Raji (cell line): ENCODE results near the gene LRRC27.

Source experiments
- POLR2A ChIP-seq: IDR thresholded peaks from 2 replicates; pipeline ENCODE4 v1.6.1; 2011; ENCODE audit warnings: low read depth, low read length, control low read depth; ENCODE audit not compliant: insufficient read depth

The LRRC27 gene

DNA sequence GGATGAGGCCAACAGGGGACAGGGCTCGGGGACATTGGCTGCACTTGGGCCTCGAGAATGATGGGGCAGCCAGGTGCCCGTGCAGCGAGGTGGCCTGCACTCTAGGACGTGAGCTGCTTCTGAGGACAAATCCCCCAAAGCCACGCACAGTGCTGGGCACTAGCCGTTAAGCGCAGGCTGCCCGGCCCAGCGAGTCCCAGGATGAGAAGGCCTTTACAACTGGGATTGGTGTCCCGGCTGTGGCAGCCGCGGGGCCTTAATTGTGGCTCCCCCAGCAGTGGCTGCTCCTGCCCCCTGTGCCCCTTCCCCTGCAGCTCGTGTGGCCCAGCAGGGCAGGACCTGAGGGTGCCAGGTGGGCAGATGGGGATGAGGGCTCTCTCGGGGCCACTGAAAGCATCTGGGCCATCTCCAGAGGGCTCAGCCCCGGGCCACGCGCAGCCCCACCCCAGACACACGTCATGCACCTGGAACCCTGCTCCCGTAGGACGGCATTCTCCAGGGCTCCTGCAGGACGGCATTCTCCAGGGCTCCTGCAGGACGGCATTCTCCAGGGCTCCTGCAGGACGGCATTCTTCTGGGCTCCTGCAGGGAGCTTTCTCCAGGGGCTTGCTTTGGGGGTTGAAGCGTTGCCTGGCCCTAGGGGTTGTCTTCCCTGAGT lies 71.6 kb downstream of the LRRC27 start:
- TF ChIP-seq POLR2A, result no peak

DNA sequence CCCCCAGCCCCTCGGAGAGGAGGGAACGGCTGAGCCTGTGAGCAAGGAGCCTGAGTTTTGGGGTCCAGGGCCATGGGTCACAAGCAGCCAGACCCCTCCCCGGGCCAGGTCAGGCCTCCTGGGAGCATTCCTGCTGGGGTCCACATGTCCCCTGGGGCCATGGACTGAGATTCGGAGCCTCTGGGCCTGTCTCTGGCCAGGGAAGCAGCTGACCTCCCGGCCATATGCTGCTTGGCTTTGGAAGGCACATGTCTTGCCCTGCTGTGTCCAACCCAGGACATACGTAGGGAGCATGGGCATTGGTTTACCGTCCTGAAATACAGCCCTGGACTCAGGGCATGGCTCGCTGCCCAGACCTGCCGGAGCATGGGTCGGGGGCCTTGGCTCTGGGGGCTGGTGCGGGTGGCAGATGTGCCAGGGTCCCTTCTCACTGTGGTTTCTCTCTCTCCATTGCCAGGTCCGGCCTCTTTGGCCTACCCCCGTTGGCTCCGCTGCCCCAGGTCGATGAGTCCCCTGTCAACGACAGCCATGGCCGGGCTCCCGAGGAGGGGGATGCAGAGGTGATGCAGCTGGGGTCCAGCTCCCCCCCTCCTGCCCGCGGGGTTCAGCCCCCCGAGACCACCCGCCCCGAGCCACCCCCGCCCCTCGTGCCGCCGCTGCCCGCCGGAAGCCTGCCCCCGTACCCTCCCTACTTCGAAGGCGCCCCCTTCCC lies 72.3 kb downstream of the LRRC27 start:
- no peak for TF ChIP-seq POLR2A

DNA sequence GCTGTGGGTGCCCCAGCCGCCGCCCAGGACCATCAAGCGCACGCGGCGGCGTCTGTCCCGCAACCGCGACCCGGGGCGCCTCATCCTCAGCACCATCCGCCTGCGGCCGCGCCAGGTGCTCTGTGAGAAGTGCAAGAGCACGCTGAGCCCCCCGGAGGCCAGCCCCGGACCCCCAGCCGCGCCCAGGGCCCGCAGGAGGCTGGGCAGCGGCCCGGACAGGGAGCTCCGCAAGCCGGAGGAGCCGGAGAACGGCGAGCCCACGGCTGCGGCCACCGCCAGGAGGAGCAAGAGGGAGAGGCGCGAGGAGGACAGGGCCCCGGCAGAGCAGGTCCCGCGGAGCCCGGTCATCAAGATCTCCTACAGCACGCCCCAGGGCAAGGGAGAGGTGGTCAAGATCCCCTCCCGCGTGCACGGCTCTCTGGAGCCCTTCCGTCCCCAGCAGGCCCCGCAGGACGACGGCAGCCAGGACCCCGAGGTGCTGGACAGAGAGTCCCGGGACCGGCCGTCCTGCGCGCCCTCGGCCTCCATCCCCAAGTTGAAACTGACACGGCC lies 73.0 kb downstream of the LRRC27 start:
- no peak for TF ChIP-seq POLR2A

DNA sequence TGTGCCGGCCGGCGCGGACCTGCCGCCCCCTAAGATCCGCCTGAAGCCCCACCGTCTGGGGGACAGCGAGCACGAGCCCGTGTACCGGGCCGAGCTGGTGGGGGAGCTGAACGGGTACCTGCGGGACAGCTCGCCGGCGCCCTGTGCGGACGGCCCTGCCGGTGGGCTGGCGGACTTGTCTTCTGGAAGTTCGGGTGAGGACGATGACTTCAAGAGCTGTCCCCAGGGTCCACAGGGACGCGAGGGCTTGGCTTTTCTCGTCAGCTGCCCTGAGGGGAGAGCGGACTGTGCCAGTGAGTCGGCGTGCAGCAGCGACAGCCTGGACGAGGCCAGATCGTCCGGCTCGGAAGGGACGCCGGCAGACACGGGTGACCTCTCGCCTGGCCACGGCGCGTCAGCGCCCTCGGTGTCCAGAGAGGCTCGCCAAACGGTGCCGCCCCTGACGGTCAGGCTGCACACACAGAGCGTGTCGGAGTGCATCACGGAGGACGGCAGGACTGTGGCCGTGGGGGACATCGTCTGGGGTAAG lies 73.5 kb downstream of the LRRC27 start:
- TF ChIP-seq POLR2A, result no peak

DNA sequence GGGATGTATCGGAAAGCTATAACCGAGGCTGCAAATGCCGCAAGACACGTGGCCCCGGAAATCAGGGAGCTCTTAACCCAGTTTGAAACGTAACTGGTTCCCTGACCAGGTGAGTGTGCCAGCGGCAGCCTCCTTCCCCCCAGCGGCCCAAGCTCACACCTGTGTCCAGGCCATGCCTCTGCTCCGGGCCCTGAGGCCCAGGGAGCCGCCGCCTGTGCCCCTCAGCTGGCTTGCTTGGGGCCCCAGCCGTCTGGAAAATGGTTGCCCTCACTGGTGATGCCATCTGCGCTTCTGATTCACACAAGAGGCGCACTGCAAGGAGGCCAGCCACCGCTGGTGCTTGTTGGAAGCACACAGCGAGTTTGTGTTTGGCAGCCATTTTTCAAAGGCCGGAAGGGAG lies 74.2 kb downstream of the LRRC27 start:
- TF ChIP-seq POLR2A, result no peak

DNA sequence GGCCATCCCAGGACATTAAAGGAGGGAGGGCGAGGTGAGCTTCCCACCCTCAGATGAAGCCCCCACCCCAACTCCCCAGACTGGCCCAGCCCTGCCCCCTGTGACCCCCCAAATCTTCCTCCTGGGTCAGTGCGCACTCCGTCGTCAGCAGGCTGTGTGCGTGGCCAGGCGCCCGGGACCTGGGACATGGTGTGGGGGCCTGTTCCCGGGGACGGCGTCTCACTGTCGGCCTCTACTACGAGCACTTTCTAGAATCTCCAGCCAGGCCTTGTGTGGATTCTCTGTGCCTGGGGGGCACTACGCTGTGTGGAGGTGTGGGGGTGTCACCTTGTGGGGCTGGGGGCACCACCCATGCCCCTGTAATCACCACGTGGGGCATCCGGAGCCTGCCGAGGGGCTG lies 74.8 kb downstream of the LRRC27 start:
- TF ChIP-seq POLR2A, result no peak

DNA sequence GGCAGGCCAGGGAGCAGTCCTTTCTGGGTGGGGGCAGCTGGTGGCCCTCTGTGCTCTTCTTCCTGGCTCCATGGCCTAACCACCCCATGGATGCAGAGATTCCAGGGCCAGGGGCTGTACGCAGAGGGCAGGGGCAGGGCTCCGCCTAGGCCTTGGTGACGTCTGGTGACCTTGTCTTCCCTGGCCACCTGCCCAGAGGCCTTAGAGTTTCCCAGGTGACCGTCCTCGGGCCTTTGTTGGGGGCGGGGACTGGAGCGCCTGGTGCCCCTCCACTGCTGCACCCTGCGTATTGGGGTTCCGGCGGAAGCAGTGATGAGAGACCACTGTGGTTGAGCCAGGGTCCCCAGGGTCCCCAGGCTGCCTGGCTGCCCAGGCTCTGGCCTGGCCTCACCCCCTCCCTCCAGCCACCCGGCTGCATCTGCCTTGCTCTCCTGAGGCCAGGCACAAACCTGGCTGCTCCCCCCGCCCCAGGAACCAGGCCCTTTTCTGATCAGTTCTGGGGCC lies 75.3 kb downstream of the LRRC27 start:
- TF ChIP-seq POLR2A, result no peak

DNA sequence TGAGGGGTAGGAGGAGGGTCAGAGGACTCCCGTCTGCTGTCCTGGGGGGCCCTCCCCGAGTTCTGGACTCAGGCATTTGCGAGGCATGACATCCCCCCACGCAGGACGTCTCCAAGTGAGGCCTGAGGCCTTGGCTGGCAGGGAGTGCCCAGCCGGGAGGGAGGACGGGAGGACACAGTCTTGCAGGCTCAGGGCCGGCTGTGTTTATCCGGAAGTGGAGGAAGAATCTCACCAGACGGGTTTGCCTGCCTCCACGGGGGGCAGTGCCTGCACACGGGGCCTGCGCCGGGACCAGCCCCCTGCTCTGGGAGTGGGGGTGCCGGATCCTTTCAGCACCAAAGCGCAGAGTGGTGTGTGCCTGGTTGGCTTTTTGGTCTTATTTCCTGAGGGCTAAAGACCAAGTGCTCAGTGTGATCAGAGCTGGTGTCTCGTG lies 75.9 kb downstream of the LRRC27 start:
- TF ChIP-seq POLR2A, result no peak

DNA sequence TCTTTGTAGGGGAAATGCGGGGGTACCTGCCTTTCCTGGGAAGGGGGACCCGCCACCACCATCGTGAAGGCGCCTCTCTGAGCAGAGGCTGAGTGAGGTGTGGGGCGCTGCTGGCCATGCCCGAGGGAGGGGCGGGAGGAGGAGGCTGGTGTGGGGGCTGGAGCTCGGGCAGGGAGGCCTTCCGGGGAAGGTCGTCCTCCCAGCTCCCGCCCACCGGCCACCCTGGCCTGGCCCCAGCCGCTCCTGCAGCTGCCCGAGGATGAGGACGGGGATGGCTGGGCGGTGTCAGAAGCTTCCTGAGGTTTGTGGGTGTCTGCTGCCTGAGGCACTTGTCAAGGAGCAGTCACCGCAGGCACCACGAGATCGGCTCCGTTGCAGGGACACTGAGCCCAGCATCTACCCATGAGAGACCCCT lies 76.4 kb downstream of the LRRC27 start:
- no peak for TF ChIP-seq POLR2A

DNA sequence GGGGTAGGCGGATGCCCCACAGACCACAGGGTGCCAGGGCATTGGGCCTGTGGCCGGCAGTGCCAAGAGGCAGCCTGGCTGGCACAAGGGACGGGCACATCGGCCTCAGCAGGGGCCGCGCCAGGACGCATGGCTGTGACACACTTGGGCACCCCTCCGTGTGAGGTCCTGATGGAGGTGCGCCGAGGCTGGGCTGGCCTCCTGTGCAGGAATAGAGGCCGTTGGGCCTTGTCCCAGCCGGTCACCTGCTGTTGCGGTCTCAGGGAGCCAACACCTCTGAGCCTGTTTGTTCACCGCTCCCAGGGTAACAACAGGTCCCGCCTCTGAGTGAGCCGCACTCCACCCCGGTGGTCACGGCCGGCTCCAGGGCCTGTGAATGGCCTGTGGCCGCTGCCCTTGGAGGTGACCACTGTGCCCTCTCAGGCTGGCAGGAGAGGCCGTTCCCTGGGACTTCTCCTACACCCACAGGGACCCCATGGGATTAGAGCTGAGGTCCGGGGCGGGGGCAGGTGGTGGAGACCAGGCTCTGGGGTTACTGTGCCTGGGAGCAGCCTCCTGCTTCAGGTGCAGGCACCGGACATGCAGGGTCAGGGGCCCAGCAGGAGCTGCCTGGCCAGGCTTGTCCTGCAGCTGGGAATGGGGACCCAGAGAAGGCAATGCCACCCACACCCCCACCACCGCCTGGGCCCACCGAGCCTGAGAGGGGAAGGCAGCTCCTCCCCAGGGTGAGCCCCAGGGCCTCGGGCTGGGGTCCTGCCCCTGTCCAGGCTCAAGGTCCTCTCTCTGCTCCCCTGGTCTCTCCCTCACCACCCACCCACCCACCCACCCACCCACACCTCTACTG lies 77.1 kb downstream of the LRRC27 start:
- no peak for TF ChIP-seq POLR2A

DNA sequence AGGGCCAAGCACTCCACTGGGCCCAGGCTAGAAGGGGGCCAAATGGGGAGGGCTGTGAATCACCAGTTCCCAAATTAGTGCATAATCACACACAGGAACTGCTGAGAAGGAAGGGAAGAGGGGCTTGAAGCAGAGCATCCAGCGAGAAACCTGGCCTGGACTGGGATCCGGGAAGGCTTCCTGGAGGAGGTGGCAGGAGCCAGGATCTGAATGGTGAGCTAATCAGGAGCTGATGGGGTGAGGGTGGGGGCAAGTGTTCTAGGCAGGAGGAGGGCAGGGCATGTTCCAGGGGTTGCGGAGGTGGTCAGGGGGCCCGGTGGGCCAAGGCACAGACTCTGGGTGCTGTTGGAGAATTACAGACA lies 77.7 kb downstream of the LRRC27 start:
- TF ChIP-seq POLR2A, result no peak

DNA sequence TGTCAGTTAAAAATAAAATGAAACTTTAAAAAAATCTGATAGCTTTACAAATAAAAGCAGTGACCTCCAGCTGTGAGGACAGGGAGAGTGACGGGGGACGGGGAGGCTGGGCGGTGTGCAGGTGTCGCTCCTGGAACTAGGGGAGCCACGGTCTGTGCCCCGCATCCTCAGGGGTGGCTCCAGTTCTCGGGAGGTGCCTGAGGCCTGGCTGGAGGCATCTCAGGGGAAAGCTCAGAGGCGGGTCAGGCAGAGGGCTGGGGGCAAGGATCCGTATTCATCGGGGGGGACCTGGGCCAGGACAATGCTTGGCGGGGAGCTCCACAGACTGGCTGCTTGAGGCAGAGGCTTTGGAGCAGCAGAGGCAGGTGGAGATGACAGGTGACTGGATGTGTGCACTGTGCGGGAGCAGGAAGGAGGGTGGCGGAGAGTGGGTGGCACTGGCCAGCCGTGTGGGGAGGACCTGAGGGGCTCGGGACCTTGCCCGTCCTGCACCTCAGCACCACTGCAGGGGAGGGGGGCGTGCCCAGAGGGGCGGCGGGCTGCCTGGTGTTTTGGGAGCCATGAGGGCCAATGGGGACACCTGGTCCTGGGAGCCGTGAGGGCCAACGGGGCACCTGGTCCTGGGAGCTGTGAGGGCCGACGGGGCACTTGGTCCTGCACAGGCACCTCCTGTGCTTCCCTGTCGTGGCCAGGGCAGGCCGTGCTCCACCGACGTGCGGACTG lies 78.2 kb downstream of the LRRC27 start:
- TF ChIP-seq POLR2A, result no peak

DNA sequence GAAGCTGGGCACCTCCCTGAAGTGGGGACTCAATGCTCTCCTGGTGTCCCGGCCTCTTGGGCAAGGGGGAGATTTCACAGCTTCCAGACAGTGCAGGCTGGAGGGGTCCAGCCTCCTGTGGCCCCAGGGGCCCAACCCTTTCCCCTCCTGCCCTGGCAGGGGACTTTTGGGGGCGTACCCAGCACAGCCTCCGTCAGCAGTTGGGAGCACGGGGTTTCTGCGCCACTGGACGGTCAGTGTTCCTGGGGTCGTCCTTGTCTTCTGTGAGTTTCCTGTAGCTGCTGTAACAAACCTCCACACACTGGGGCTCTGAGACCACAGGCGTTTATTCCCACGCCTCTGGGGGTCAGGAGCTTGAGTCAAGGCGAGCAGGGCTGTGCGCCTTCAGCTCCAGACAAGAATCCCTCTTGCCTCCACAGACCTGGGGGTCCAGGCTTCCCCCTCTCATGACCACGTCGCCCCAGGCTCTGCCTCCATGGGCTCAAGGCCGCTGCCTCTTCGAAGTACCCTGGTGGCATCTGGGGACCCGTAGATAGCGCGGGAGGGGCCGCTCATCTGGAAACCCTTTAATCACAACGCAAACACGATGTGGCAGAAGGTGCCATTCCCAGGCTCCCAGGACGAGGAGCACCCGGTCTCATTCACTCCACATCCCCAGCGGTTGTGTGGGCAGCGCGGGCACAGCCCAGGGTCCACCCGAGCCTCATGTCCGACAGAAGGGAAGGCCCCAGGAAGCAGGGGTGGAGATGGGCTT lies 79.0 kb downstream of the LRRC27 start:
- TF ChIP-seq POLR2A, result no peak
